Left renal cortex interstitium (tissue), 4 donors: ENCODE data around the gene SRMS. TPM values are rescaled to one million over a fixed set of nuclear protein-coding genes. Genes with fewer than 3 reads are reported as not detected.
A peak's percentile ranks its signal among the peaks of the same experiment; 100 is the strongest.

ENCODE experiments used
- DNase-seq, 4 donors: peaks; one replicate each; pipeline ENCODE4 v3.0.0-alpha.2; 2013; ENCODE audit warnings: low read depth in 4 of 4, low spot score in 2 of 4, missing footprints in 1 of 4
- polyA plus RNA-seq, 4 donors: library from polyadenylated mRNA; unstranded; fragments of 120-200 nt; gene quantifications; one replicate each; pipeline ENCODE4 v1.2.1, GENCODE V29; 2013; ENCODE audit not compliant: insufficient read length in 4 of 4

The SRMS gene
- polyA plus RNA-seq, 4 donors = 0.11 to 0.33 (median 0.30) TPM; not detected in 1

GRCh38 chr20:63540417-63541186 is 6.9 kb downstream of the SRMS start:
- DNase-seq = no peak

GRCh38 chr20:63539441-63540370 is 7.8 kb downstream of the SRMS start:
- DNase-seq = no peak

GRCh38 chr20:63539092-63539430 is 8.5 kb downstream of the SRMS start:
- DNase-seq = no peak

- DNase-seq = no peak
Observed at GRCh38 chr20:63538204-63539091, 9.1 kb downstream of the SRMS start.

- peak in 2 of 4 donors; percentile 57 to 64 for DNase-seq
Observed at GRCh38 chr20:63537525-63538203, 9.9 kb downstream of the SRMS start.

GRCh38 chr20:63536997-63537524 is 10.5 kb downstream of the SRMS start, which contains the start of gene PTK6:
PTK6 (minus strand) TSS chr20:63537376; CDS start chr20:63537314, 62 bp downstream.
- DNase-seq = no peak

- DNase-seq = no peak
Observed at GRCh38 chr20:63536241-63536977, 11.1 kb downstream of the SRMS start.

GRCh38 chr20:63534831-63535651 is 12.5 kb downstream of the SRMS start:
- no peak for DNase-seq

GRCh38 chr20:63534427-63534830 is 13.1 kb downstream of the SRMS start:
- DNase-seq = no peak

- DNase-seq = no peak
Observed at GRCh38 chr20:63533871-63534393, 13.6 kb downstream of the SRMS start.

GRCh38 chr20:63533388-63533787 is 14.2 kb downstream of the SRMS start:
- DNase-seq = no peak

- no peak for DNase-seq
Observed at GRCh38 chr20:63532449-63532971, 15.0 kb downstream of the SRMS start.

GRCh38 chr20:63531686-63532448 is 15.7 kb downstream of the SRMS start:
- no peak for DNase-seq

GRCh38 chr20:63530788-63531160 is 16.8 kb downstream of the SRMS start:
- no peak for DNase-seq

- no peak for DNase-seq
Observed at GRCh38 chr20:63529861-63530787, 17.4 kb downstream of the SRMS start.
